ENCODE results near the gene SELENOS. TPM values are rescaled to one million over a fixed set of nuclear protein-coding genes. Genes with fewer than 3 reads are reported as not detected.
A peak's percentile ranks its signal among the peaks of the same experiment; 100 is the strongest.

Gene SELENOS
- total RNA-seq, 1 donor from 2014 or later = 78.5 TPM

DNA sequence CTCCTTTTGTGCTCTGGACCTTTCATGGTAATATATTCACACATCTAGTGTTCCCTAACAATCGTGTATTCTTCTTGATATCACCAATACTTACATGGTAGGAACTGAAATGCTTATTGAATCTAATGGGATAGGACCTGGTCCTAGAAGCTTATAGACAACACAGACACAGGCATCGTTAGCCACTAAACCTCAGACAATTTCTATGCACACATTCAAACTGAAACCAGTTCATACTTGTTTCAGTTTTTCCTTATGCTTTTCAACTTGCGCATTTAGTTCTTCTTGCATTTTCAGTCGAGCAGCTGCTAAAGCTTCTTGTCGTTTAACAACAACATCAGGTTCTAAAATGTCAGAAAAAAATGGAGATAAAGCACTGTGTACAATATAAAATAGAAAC is 2.3 kb downstream of the SELENOS start:
- Histone ChIP-seq H3K27me3 (no peaks in the 10 kb centered on the region), H3K36me3 (peaks cover 69% of the 10 kb centered on the region), H3K4me3 (no peak overlapping the region), H3K27ac (no peak overlapping the region), H3K9me3 (no peaks in the 10 kb centered on the region), H3K4me1 (peaks cover 20% of the 10 kb centered on the region)
- intact Hi-C loops (cut with DNase I) = no loop called here
- DNase-seq = no peak
- no peak for ATAC-seq
- TF ChIP-seq, protein P1, sequence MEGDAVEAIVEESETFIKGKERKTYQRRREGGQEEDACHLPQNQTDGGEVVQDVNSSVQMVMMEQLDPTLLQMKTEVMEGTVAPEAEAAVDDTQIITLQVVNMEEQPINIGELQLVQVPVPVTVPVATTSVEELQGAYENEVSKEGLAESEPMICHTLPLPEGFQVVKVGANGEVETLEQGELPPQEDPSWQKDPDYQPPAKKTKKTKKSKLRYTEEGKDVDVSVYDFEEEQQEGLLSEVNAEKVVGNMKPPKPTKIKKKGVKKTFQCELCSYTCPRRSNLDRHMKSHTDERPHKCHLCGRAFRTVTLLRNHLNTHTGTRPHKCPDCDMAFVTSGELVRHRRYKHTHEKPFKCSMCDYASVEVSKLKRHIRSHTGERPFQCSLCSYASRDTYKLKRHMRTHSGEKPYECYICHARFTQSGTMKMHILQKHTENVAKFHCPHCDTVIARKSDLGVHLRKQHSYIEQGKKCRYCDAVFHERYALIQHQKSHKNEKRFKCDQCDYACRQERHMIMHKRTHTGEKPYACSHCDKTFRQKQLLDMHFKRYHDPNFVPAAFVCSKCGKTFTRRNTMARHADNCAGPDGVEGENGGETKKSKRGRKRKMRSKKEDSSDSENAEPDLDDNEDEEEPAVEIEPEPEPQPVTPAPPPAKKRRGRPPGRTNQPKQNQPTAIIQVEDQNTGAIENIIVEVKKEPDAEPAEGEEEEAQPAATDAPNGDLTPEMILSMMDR (IDR thresholded peaks at IDR 0.05) = no peak

- H3K27me3 ChIP-seq = no peaks in the 10 kb centered on the region
- H3K36me3 ChIP-seq = peaks cover 67% of the 10 kb centered on the region
- ATAC-seq = no peak
- H3K9me3 ChIP-seq = no peaks in the 10 kb centered on the region
- TF ChIP-seq, protein P1 (IDR thresholded peaks at IDR 0.05) = no peak
- no peak for DNase-seq
- intact Hi-C loops (cut with DNase I) = no loop called here
- no peak overlapping the region for H3K27ac ChIP-seq
- peaks cover 20% of the 10 kb centered on the region for H3K4me1 ChIP-seq
- no peak overlapping the region for H3K4me3 ChIP-seq
Observed at GRCh38 chr15:101273534-101273933, 3.8 kb downstream of the SELENOS start.

GRCh38 chr15:101272584-101272983 is 4.7 kb downstream of the SELENOS start:
- H3K36me3 ChIP-seq = peaks cover 67% of the 10 kb centered on the region
- intact Hi-C loops (cut with DNase I) = no loop called here
- H3K27me3 ChIP-seq = no peaks in the 10 kb centered on the region
- peaks cover 15% of the 10 kb centered on the region for H3K4me1 ChIP-seq
- no peak overlapping the region for H3K27ac ChIP-seq
- TF ChIP-seq, protein P1 (IDR thresholded peaks at IDR 0.05) = no peak
- ATAC-seq (no peak), DNase-seq (no peak)
- H3K9me3 ChIP-seq = no peaks in the 10 kb centered on the region
- no peak overlapping the region for H3K4me3 ChIP-seq

DNA sequence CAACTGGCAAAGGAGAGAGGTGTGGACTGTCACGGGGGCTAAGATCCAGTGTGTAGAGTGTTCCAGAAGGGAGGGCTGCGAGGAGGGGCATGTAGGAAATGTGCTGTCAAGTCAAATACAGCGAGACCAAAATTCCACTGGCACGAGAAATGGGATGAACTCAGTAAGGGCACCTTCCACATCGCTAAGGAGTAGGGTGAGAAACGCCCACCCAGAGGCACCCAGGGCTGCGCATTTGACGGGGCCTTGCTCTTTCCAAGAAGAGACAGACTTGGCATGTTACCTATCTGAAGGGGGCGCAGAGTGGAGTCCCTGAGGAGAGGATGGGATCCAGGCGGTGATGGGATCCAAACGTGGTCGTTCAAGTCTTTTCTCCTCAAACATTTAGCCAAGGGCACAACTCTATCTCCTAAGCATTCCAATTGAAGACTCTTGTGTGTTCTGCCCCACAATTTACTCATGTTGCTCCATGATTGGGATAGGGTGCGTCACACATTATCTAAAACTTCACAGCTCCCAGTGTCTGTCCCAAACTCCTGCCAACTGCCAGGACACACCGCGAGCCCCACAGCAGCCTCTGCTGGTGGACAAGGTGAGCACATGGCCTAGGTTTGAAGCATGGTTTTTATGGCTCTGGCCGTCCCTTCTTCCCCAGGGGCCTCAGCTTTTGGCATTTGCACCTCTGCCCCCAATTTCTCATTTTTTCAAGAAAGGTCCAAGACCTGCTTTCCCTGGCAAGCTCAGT is 7.6 kb downstream of the SELENOS start:
- Histone ChIP-seq H3K36me3 (peaks cover 53% of the 10 kb centered on the region), H3K27me3 (no peaks in the 10 kb centered on the region), H3K9me3 (no peaks in the 10 kb centered on the region), H3K27ac (no peak overlapping the region), H3K4me3 (no peak overlapping the region), H3K4me1 (no peaks in the 10 kb centered on the region)
- no peak for DNase-seq
- peak; percentile 26 for ATAC-seq
- TF ChIP-seq, protein P1 (IDR thresholded peaks at IDR 0.05) = peak; percentile 28
- intact Hi-C loops (cut with DNase I) = no loop called here

GRCh38 chr15:101267320-101268104 is 9.8 kb downstream of the SELENOS start:
- no peak for DNase-seq
- Histone ChIP-seq H3K36me3 (peaks cover 32% of the 10 kb centered on the region), H3K4me1 (no peaks in the 10 kb centered on the region), H3K27me3 (no peaks in the 10 kb centered on the region), H3K27ac (peak overlapping the region; percentile 65), H3K9me3 (no peaks in the 10 kb centered on the region), H3K4me3 (no peak overlapping the region)
- TF ChIP-seq, protein P1 (IDR thresholded peaks at IDR 0.05) = no peak
- ATAC-seq = peak; percentile 45
- intact Hi-C loops (cut with DNase I) = no loop called here

Measured in upper lobe of right lung (tissue), 1 donor.